C4-2B (cell line): ENCODE measurements around the gene COL15A1.

Experiments
- CTCF ChIP-seq: fragments of 450-650 bp; conservative IDR thresholded peaks from 2 replicates; pipeline ENCODE4 v1.5.1; 2017; ENCODE audit warnings: mild to moderate bottlenecking
- ZFX ChIP-seq: fragments of 450-650 bp; IDR thresholded peaks from 2 replicates; pipeline ENCODE4 v1.6.1; 2017

GRCh38 chr9:98977813-98978212 is 34.1 kb downstream of the COL15A1 start:
- TF ChIP-seq CTCF = no peak
- no peak for TF ChIP-seq ZFX
